Endodermal cell (in vitro differentiated cells): ENCODE measurements around the gene ANKS1B. TPM values are rescaled to one million over a fixed set of nuclear protein-coding genes. Genes with fewer than 3 reads are reported as not detected.

Source experiments
- DNase-seq: peaks from one replicate; pipeline ENCODE4 v3.0.0-alpha.2; 2017
- H3K27ac ChIP-seq: 2 replicates; pipeline ENCODE4 v1.5.1; 2013; ENCODE audit warnings: mild to moderate bottlenecking, low read depth, low read length, moderate library complexity
- H3K27me3 ChIP-seq: 2 replicates; pipeline ENCODE4 v1.6.1; 2013; ENCODE audit warnings: mild to moderate bottlenecking, low read length, moderate library complexity; ENCODE audit not compliant: insufficient read depth, control insufficient read depth, poor library complexity, severe bottlenecking
- H3K36me3 ChIP-seq: 2 replicates; pipeline ENCODE4 v1.7.0; 2013; ENCODE audit warnings: mild to moderate bottlenecking, low read length, moderate library complexity; ENCODE audit not compliant: control insufficient read depth, insufficient read depth
- H3K4me1 ChIP-seq: one replicate; pipeline ENCODE4 v1.7.0; 2013; ENCODE audit warnings: low read length; ENCODE audit not compliant: control insufficient read depth, insufficient read depth
- H3K4me3 ChIP-seq: 2 replicates; pipeline ENCODE4 v1.5.1; 2013; ENCODE audit warnings: mild to moderate bottlenecking, low read length, moderate library complexity
- H3K9ac ChIP-seq: 2 replicates; pipeline ENCODE4 v1.6.1; 2013; ENCODE audit warnings: mild to moderate bottlenecking, low read length, moderate library complexity; ENCODE audit not compliant: poor library complexity, severe bottlenecking; ENCODE audit errors: extremely low read depth
- H3K9me3 ChIP-seq: 2 replicates; pipeline ENCODE4 v1.6.1; 2013; ENCODE audit warnings: mild to moderate bottlenecking, low read length, moderate library complexity; ENCODE audit not compliant: control insufficient read depth
- H3K27ac Mint-ChIP-seq: 2 replicates; pipeline ENCODE4 v1.8.0; 2020; ENCODE audit warnings: mixed read lengths
- H3K27me3 Mint-ChIP-seq: 2 replicates; pipeline ENCODE4 v1.8.0; 2021; ENCODE audit warnings: mild to moderate bottlenecking, mixed read lengths; ENCODE audit not compliant: insufficient read depth
- H3K36me3 Mint-ChIP-seq: 2 replicates; pipeline ENCODE4 v1.8.0; 2020; ENCODE audit warnings: low read depth, mixed read lengths
- H3K4me1 Mint-ChIP-seq: 2 replicates; pipeline ENCODE4 v1.8.0; 2020; ENCODE audit warnings: mixed read lengths
- H3K4me3 Mint-ChIP-seq: 2 replicates; pipeline ENCODE4 v1.8.0; 2020; ENCODE audit warnings: mild to moderate bottlenecking, moderate library complexity, mixed read lengths
- H3K9me3 Mint-ChIP-seq: 2 replicates; pipeline ENCODE4 v1.8.0; 2020; ENCODE audit warnings: mild to moderate bottlenecking, mixed read lengths
- CTCF ChIP-seq: fragments of 200-600 bp; sonication (generic); conservative IDR thresholded peaks from 2 replicates; pipeline ENCODE4 v1.5.0; 2021; ENCODE audit warnings: antibody characterized with exemption, mild to moderate bottlenecking
- WGBS, 2 experiments: methylation state at CpG; one replicate each; pipeline versions ENCODE4 v1.1.5 to v1.1.7; 2013; ENCODE audit warnings: missing lambda C conversion rate in 2 of 2, mixed read lengths in 1 of 2; ENCODE audit not compliant: insufficient coverage in 1 of 2, insufficient read length in 1 of 2; 5-methylcytosine and 5-hydroxymethylcytosine counted together
- total RNA-seq, 2 donors: library from RNA; stranded (reverse); fragmentation: NEBNext Ultra II Directional in 1 of 2; extraction: Animal tissue kit (Norgen Biotek cat#: 25700) in 1 of 2; gene quantifications; 2 replicates in 1 of 2; 3 replicates in 1 of 2; pipeline ENCODE4 v1.2.1, GENCODE V29; 2021

The ANKS1B gene
- total RNA-seq, 2 donors from 2014 or later = 28.5 to 65.8 TPM

- Mint-ChIP-seq H3K27ac (no peak overlapping the region), H3K4me1 (no peaks in the 10 kb centered on the region), H3K27me3 (no peaks in the 10 kb centered on the region), H3K4me3 (no peak overlapping the region), H3K36me3 (no peaks in the 10 kb centered on the region), H3K9me3 (no peaks in the 10 kb centered on the region)
- H3K36me3 ChIP-seq = no peaks in the 10 kb centered on the region
- H3K27ac ChIP-seq = no peak overlapping the region
- no peaks in the 10 kb centered on the region for H3K9me3 ChIP-seq
- no peaks in the 10 kb centered on the region for H3K27me3 ChIP-seq
- 94 to 100% methylated on average over 4 to 6 of the region's 6 CpGs for WGBS, 2 experiments
- H3K4me3 ChIP-seq = no peak overlapping the region
- H3K9ac ChIP-seq = no peak overlapping the region
- no peaks in the 10 kb centered on the region for H3K4me1 ChIP-seq
- TF ChIP-seq CTCF = no peak
- DNase-seq = no peak
These were observed 592.5 kb downstream of the ANKS1B start for GRCh38 chr12:99392091-99392850.

- H3K36me3 Mint-ChIP-seq = no peaks in the 10 kb centered on the region
- H3K4me3 ChIP-seq = no peak overlapping the region
- no peak overlapping the region for H3K4me3 Mint-ChIP-seq
- no peaks in the 10 kb centered on the region for H3K9me3 ChIP-seq
- no peak overlapping the region for H3K27ac ChIP-seq
- peak; percentile 94 for DNase-seq
- H3K27me3 Mint-ChIP-seq = no peaks in the 10 kb centered on the region
- no peaks in the 10 kb centered on the region for H3K27me3 ChIP-seq
- H3K27ac Mint-ChIP-seq = no peak overlapping the region
- no peaks in the 10 kb centered on the region for H3K4me1 ChIP-seq
- peak; percentile 93 for TF ChIP-seq CTCF
- H3K9ac ChIP-seq = no peak overlapping the region
- no peaks in the 10 kb centered on the region for H3K4me1 Mint-ChIP-seq
- H3K36me3 ChIP-seq = no peaks in the 10 kb centered on the region
- no peaks in the 10 kb centered on the region for H3K9me3 Mint-ChIP-seq
- WGBS, 2 experiments = 89 to 94% methylated on average over 5 to 7 of the region's 7 CpGs
These were observed 594.0 kb downstream of the ANKS1B start for GRCh38 chr12:99390707-99391106.

GRCh38 chr12:99389751-99390150 is 595.0 kb downstream of the ANKS1B start:
- no peak overlapping the region for H3K27ac Mint-ChIP-seq
- Histone ChIP-seq H3K27ac (no peak overlapping the region), H3K9me3 (no peaks in the 10 kb centered on the region), H3K4me1 (no peaks in the 10 kb centered on the region), H3K9ac (no peak overlapping the region), H3K36me3 (no peaks in the 10 kb centered on the region), H3K27me3 (no peaks in the 10 kb centered on the region), H3K4me3 (no peak overlapping the region)
- no peaks in the 10 kb centered on the region for H3K9me3 Mint-ChIP-seq
- TF ChIP-seq CTCF = no peak
- H3K4me1 Mint-ChIP-seq = no peaks in the 10 kb centered on the region
- H3K4me3 Mint-ChIP-seq = no peak overlapping the region
- WGBS, 2 experiments = 92% methylated on average over 2 to 3 of the region's 3 CpGs
- DNase-seq = no peak
- H3K36me3 Mint-ChIP-seq = no peaks in the 10 kb centered on the region
- H3K27me3 Mint-ChIP-seq = no peaks in the 10 kb centered on the region
